Jurkat, Clone E6-1 (cell line): ENCODE data around the gene PALD1.
"Not testable (repeated sequence)": the region's sequence is repeated elsewhere in the genome, so short reads cannot be mapped to it uniquely, and the experiment has no call there.

Source experiments
- DNase-seq: peaks from one replicate; pipeline ENCODE4 v3.0.0-alpha.2; 2011; ENCODE audit warnings: low read depth, low spot score
- H3K4me3 ChIP-seq: 2 replicates; pipeline ENCODE4 v1.5.1; 2011; ENCODE audit warnings: mild to moderate bottlenecking, low read length, control low read depth, moderate library complexity

Gene PALD1

GRCh38 chr10:70479626-70480238 is 1.2 kb downstream of the PALD1 start:
- DNase-seq = no peak
- H3K4me3 ChIP-seq = peak overlapping the region; percentile 65

- DNase-seq = peak; percentile 79
- H3K4me3 ChIP-seq = peak overlapping the region; percentile 65
Measured at GRCh38 chr10:70480239-70480861, 1.8 kb downstream of the PALD1 start.

DNA sequence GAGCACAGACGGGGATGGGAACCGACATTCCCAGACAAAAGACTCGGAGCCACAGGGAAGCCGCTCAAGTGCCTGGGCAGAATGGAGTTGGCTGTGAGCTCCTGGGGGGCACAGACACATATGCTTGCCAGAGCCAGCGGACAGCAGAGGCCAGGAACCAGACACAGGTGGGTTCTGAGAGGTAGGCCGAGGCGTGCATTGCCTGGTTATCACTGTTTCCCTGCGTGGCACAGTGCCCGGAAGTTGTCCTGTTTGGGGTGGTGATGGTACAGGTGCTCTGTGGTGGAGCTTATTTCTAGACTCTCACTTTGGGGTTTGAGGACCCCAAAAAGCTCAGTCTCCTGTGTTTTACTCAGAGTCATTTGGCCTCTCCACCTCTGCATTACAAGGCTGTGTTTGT is 2.5 kb downstream of the PALD1 start:
- H3K4me3 ChIP-seq = no peak overlapping the region
- no peak for DNase-seq

DNA sequence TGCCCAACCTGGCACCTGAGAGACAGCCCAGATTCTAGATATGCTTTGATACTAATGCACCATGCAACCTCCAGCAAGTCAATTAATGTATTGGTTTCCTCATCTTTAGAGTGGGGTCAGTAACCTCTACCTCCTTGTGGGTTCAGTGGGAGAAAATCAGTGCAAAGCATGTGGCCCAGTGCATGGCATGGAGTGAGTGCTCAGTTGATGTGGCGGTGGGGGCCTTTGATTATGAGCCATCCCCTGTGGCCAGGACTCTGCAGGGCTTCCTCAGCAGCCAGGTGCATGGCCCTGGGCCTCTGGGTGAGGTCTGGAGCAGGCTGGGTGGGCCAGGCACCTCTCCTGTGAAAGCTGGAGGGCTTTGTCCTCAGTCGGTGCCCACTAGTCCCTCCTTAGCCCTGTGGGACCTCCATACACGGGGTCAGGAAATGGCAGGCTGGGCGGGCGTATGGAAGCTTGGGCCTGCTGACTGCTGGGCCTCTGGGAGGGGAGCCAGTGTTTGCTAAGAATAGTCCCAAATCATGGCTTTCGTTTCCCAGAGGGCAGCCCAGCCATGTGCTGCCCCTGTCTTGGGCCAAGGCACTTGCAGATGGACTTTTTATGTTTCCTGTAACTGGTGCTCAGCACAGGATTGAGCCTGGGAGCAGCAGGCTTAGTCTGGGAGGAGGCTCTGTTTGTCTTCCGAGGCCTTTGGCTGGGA is 3.4 kb downstream of the PALD1 start:
- H3K4me3 ChIP-seq = no peak overlapping the region
- no peak for DNase-seq

DNA sequence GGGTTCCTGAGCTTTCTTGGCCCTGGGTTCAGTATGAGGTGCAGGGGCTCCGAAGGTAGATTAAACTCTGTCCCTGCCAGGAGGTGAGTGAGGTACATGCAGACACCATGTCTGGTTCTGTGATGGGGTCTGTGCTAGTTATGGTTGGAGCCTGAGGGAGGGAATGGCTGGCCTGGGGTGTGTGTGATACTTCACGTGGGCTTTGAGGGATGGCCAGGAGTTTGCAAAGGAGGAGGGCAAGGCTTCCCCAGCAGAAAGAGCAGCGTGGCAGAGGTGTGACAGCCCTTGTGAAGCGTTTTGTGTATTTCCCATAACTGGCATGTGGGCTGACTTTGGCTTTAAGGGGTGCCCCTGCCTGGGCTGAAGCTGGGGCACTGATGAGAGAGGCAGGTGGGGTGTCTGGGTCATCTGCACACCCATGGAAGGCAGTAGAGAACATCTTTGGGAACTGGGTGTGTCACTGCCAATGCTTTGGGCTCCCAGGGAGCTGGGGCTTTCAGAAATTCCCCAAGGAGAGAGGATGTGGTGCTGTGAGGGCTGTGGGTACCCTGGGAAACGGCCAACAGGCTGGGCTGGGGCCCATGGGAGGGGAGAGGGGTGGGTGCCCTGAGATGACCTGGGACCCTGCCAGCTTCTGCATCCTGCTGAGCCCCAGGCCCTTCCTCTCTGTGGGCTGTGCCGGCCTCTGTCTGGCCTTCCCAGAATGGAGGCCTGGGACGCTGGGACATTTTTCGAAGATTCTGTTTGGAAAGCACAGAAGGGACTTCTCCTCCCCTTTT is 4.6 kb downstream of the PALD1 start:
- no peak overlapping the region for H3K4me3 ChIP-seq
- no peak for DNase-seq

GRCh38 chr10:70483872-70484271 is 5.3 kb downstream of the PALD1 start:
- DNase-seq, H3K4me3 ChIP-seq: not testable (repeated sequence)

- no peak for DNase-seq
- H3K4me3 ChIP-seq = no peak overlapping the region
Measured at GRCh38 chr10:70487824-70488223, 9.3 kb downstream of the PALD1 start.

DNA sequence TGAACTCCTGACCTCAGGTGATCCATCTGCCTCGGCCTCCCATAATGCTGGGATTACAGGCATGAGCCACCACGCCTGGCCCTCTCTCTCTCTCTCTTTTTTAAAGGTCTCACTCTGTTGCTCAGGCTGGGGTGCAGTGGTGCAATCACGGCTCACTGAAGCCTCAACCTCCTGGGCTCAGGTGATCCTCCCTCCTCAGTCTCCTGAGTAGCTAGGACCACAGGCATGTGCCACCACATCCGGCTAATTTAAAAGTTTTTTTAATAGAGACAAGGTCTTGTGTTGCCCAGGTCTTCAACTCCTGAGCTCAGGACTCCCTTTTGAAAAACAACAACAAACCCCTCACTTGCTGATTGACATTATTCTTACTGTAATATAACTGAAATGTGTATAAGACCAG is 11.6 kb downstream of the PALD1 start:
- no peak for DNase-seq
- no peak overlapping the region for H3K4me3 ChIP-seq

DNA sequence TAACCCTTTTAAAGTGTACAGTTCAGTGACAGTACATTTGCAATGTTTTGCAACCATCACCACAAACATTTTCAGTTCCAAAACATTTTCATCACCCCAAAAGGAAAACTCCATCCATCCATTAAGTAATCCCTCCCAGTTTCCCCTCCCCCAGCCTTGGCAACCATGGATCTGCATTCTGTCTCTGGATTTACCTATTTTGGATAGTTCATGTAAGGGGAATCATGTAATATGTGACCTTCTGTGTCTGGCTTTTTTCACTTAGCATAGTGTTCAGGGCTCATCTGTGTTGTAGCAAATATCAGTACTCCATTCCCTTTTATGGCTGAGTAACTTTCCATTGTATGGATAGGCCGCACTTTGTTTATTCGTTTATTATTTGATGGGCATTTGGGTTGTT is 13.0 kb downstream of the PALD1 start:
- no peak overlapping the region for H3K4me3 ChIP-seq
- DNase-seq = no peak

DNA sequence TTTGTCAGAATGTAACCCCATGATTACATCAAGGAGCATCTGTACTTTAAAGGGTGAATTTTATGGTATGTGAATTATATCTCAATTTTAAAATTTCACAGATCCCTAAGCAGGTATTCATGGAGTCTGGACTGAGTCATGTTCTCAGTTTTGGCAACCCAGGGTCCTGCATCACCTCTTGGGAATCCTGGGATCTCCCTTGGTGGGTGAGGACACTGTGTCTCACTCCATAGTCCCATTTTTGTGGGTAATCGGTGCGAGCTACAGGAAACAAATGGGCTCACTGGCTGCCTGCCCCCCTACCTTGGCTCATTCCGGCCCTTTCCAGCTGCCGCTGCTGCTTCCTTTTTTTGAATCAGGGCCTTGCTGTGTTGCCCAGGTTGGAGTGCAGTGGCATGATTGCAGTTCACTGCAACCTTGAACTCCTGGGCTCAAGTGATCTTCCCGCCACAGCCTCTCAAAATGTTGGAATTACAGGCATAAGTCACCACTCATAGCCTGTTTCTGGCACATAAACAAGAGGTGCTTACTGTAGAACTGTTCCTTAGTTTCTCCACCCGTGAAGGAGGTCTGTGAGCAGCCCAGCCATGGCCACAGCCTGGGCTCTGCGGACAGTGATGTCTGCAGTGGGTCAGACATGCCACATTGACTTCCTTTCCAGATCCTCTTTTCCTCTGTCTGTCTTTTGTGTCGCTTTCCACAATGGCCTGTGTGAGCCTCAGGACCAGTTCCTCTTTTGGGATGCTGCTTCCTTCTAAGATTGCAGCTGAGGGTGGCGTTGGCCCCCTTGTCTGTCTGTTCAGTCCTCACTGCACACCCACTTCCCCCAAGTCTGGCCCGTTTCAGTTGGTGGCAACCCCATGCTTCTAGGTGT is 14.5 kb downstream of the PALD1 start:
- no peak overlapping the region for H3K4me3 ChIP-seq
- DNase-seq = no peak

DNA sequence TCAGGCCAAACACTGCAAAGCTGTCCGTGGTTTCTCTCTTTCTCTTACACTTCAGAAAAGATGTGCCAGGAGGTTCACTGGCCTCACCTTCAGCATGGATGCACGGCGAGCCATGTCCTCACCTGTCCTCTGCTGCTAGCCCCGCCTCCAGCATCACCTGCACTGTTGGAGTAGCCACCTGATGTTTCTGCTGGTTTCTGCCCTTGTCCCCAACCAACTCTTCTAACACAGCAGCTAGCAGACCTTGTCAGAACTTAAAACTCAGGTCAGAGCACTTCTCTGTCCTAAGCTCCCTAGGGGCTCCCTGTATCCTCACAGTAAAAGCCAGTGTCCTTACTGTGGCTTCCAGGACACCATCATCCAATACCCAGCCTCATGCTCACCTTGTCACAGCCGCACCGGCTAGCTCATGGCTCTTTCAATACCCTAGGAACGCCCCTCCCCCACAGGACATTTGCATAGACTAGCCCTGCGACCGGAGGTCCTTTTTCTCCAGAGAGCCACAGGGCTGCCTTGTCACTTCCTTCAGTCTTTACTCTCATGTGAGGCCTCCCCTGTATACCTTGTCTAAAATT is 15.2 kb downstream of the PALD1 start:
- DNase-seq = no peak

GRCh38 chr10:70494536-70494935 is 16.0 kb downstream of the PALD1 start:
- peak; percentile 72 for DNase-seq
- peak overlapping the region; percentile 1 for H3K4me3 ChIP-seq

More for the DNA sequence above, 15.2 kb downstream of the PALD1 start:
- H3K4me3 ChIP-seq = peak overlapping the region; percentile 1; the same call in 1 of the 2 replicates

DNA sequence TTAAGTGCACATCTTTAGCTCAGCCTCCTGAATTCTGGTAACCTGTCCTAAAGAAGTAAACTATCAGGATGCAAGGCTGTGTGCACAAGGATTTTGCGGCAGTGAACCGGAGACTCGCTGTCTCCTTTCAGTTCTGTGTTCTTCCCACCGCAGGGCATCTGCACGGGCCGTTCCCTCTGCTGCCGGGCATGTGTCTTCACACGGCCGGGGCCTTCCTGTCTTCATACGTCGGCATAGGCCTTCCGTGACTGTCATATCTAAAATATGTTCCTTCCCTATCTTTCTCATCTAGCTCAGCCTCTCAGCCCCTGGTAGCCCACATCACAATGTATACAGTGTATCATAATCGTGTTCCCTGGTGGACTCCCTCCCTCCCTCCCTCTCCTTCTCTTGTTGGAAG is 16.4 kb downstream of the PALD1 start:
- no peak for DNase-seq

DNA sequence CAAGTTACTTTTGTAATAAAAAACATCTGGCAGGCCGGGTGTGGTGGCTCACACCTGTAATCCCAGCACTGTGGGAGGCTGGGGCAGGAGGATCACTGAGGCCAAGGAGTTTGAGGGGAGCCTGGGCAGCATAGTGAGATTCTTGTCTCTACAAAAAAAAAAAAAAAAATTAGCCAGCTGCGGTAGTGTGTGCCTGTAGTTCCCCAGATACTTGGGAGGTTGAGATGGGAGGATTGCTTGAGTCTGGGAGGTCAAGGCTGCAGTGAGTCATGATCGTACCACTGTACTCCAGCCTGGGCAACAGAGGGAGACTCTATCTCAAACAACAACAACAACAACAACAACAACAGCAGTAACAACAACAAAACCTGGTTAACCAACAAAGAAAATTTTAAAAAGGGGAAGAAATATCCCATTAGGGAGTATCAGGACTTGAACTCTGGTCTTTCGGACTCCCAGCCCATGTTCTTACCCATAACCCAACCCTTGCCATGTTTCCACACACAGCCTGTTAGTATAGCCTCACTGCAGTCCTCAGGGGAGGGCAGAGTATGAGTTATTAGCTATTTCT is 17.2 kb downstream of the PALD1 start:
- DNase-seq = no peak
- H3K4me3 ChIP-seq = no peak overlapping the region

More for the DNA sequence above, 16.4 kb downstream of the PALD1 start:
- H3K4me3 ChIP-seq = no peak overlapping the region

GRCh38 chr10:70496341-70497119 is 18.0 kb downstream of the PALD1 start:
- DNase-seq = no peak
- H3K4me3 ChIP-seq = no peak overlapping the region

- no peak overlapping the region for H3K4me3 ChIP-seq
- DNase-seq = no peak
Measured at GRCh38 chr10:70497120-70497545, 18.6 kb downstream of the PALD1 start.
